ENCODE data around the gene ADAM12.

ADAM12 gene

DNA sequence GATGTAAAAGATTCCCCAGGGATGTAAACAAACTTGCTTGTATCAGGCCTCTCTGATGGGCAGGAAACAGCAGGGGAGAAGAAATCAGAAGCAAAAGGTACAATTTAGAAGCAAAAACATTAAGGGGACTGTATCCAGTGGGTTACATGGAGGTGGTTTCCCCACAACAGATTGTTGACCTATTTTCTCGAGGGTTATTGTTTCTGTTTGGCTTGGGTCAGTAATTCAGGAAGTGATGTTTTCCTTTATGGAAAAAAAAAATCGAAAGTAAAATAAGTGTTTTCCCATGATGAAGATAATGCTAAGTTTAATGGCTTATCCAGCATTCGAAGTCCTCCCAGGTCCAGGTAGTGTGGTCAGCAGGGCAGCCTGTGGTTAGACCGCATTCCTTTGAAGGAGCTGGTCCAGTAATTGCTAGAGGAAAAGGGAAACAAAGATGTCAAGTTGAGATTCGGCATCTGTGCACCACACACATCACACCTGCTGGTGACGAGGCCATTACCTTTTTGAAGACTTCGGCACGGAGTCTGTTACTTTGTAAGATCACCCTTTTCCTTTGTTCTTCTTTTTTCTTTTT lies 37.3 kb upstream of the ADAM12 start:
- TF ChIP-seq FOXM1 (IDR thresholded peaks at IDR 0.05; ENCODE audit: borderline replicate concordance, low read depth), result no peak
- no peak for TF ChIP-seq CREB1 (IDR thresholded peaks at IDR 0.05; ENCODE audit: low read depth)
- no peak for TF ChIP-seq TCF12 (IDR thresholded peaks at IDR 0.05; ENCODE audit: low read depth)
- no peak for TF ChIP-seq EP300 (IDR thresholded peaks at IDR 0.05; ENCODE audit: borderline replicate concordance)

- no peak for TF ChIP-seq YY1 (IDR thresholded peaks at IDR 0.05; ENCODE audit: low read depth)
Measured at GRCh38 chr10:126425032-126425431, 36.8 kb upstream of the ADAM12 start.

DNA sequence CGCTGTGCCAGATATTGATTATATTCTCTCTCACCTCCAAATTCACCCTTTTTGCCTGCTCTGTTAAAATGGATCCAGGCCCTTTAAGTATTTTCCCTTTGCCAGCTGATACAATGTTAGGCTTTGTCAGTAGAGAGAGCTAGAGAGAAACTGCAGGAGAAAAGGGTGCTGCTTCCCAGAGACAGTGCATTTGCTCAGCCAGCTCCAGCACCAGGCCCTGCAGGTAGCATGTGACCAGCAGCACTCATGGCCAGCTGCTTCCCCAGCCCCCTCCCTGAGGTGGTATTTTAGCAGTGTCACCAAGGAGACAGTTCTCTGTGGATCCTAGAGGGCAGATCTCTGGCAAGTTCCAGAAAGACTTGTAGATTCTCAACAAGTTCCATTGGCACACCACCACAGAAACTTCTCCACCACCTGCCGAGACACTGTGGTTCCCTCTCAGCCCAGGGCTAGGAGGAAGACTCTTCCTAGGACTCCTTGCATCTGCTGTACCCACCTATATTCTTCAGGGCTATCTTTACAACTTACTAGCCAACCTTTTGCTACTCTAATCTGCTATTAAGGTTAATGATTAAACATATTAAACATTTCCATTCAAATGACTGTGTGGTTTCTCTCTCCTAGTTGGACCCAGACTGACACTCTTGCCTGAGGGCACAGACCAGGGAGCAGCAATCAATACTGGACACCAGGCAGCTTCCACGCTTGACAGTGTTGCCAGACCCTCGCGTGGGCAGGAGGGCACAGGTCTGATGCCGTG lies 35.6 kb upstream of the ADAM12 start:
- no peak for TF ChIP-seq TCF12 (IDR thresholded peaks at IDR 0.05; ENCODE audit: low read depth)
- TF ChIP-seq NFIC (IDR thresholded peaks at IDR 0.05), result no peak
- TF ChIP-seq CREB1 (IDR thresholded peaks at IDR 0.05; ENCODE audit: low read depth), result no peak
- no peak for TF ChIP-seq TEAD4 (IDR thresholded peaks at IDR 0.05)
- TF ChIP-seq EGR1 (IDR thresholded peaks at IDR 0.05), result no peak
- no peak for TF ChIP-seq CEBPB (IDR thresholded peaks at IDR 0.05)
- TF ChIP-seq ZBTB7A (IDR thresholded peaks at IDR 0.05; ENCODE audit: low read depth), result no peak
- TF ChIP-seq FOXM1 (IDR thresholded peaks at IDR 0.05; ENCODE audit: borderline replicate concordance, low read depth), result no peak
- no peak for TF ChIP-seq USF1 (IDR thresholded peaks at IDR 0.05)
- TF ChIP-seq, protein P1, sequence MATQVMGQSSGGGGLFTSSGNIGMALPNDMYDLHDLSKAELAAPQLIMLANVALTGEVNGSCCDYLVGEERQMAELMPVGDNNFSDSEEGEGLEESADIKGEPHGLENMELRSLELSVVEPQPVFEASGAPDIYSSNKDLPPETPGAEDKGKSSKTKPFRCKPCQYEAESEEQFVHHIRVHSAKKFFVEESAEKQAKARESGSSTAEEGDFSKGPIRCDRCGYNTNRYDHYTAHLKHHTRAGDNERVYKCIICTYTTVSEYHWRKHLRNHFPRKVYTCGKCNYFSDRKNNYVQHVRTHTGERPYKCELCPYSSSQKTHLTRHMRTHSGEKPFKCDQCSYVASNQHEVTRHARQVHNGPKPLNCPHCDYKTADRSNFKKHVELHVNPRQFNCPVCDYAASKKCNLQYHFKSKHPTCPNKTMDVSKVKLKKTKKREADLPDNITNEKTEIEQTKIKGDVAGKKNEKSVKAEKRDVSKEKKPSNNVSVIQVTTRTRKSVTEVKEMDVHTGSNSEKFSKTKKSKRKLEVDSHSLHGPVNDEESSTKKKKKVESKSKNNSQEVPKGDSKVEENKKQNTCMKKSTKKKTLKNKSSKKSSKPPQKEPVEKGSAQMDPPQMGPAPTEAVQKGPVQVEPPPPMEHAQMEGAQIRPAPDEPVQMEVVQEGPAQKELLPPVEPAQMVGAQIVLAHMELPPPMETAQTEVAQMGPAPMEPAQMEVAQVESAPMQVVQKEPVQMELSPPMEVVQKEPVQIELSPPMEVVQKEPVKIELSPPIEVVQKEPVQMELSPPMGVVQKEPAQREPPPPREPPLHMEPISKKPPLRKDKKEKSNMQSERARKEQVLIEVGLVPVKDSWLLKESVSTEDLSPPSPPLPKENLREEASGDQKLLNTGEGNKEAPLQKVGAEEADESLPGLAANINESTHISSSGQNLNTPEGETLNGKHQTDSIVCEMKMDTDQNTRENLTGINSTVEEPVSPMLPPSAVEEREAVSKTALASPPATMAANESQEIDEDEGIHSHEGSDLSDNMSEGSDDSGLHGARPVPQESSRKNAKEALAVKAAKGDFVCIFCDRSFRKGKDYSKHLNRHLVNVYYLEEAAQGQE (IDR thresholded peaks at IDR 0.05; ENCODE audit: low read depth), result no peak
- no peak for TF ChIP-seq EP300 (IDR thresholded peaks at IDR 0.05; ENCODE audit: borderline replicate concordance)
- TF ChIP-seq RAD21 (IDR thresholded peaks at IDR 0.05; ENCODE audit: low read depth), result no peak
- TF ChIP-seq MAX (IDR thresholded peaks at IDR 0.05), result no peak

DNA sequence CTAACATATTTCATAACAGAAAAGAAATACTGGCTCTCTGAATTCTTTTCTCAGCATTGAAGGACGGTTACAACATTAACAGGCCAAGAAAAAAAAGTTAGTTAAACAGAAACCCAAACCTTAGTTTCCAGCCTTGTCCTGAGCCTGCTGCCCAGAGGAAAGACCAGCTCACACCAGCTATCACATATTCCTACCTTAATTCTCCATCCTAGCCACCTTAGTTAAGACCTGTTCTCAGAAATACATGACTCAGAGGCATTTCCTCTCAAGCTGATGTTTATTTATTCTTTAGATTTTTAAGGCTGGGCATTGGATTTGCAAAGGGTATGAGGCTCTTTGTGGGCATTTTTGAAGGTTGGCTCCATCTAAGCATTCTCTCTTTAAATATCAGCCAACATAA lies 34.3 kb upstream of the ADAM12 start:
- TF ChIP-seq TCF12 (IDR thresholded peaks at IDR 0.05; ENCODE audit: low read depth) (no peak), FOXM1 (IDR thresholded peaks at IDR 0.05; ENCODE audit: borderline replicate concordance, low read depth) (no peak), TAF1 (IDR thresholded peaks at IDR 0.05; ENCODE audit: low read depth) (no peak), CREB1 (IDR thresholded peaks at IDR 0.05; ENCODE audit: low read depth) (no peak), EP300 (IDR thresholded peaks at IDR 0.05; ENCODE audit: borderline replicate concordance) (no peak), USF1 (IDR thresholded peaks at IDR 0.05) (no peak), RAD21 (IDR thresholded peaks at IDR 0.05; ENCODE audit: low read depth) (no peak), TEAD4 (IDR thresholded peaks at IDR 0.05) (no peak), NFIC (IDR thresholded peaks at IDR 0.05) (no peak), CEBPB (IDR thresholded peaks at IDR 0.05) (no peak), EGR1 (IDR thresholded peaks at IDR 0.05) (no peak), ZBTB7A (IDR thresholded peaks at IDR 0.05; ENCODE audit: low read depth) (no peak), MAX (IDR thresholded peaks at IDR 0.05) (no peak), YY1 (IDR thresholded peaks at IDR 0.05; ENCODE audit: low read depth) (no peak)
- TF ChIP-seq, protein P1 (IDR thresholded peaks at IDR 0.05; ENCODE audit: low read depth), result no peak

- no peak for TF ChIP-seq CREB1 (IDR thresholded peaks at IDR 0.05; ENCODE audit: low read depth)
- no peak for TF ChIP-seq CEBPB (IDR thresholded peaks at IDR 0.05)
- no peak for TF ChIP-seq EGR1 (IDR thresholded peaks at IDR 0.05)
- TF ChIP-seq MAX (IDR thresholded peaks at IDR 0.05), result no peak
- TF ChIP-seq ZBTB7A (IDR thresholded peaks at IDR 0.05; ENCODE audit: low read depth), result no peak
- no peak for TF ChIP-seq TAF1 (IDR thresholded peaks at IDR 0.05; ENCODE audit: low read depth)
- TF ChIP-seq, protein P1 (IDR thresholded peaks at IDR 0.05; ENCODE audit: low read depth), result no peak
Measured at GRCh38 chr10:126421756-126422256, 33.5 kb upstream of the ADAM12 start.
